ENCODE results near the gene TIPARP.
"Not testable (repeated sequence)": the region's sequence is repeated elsewhere in the genome, so short reads cannot be mapped to it uniquely, and the experiment has no call there.

Gene TIPARP

GRCh38 chr3:156737049-156737448 is 62.7 kb downstream of the TIPARP start:
- in situ Hi-C loops (cut with HindIII; ENCODE audit: low sequenced_read_pairs), result not testable (repeated sequence)

DNA sequence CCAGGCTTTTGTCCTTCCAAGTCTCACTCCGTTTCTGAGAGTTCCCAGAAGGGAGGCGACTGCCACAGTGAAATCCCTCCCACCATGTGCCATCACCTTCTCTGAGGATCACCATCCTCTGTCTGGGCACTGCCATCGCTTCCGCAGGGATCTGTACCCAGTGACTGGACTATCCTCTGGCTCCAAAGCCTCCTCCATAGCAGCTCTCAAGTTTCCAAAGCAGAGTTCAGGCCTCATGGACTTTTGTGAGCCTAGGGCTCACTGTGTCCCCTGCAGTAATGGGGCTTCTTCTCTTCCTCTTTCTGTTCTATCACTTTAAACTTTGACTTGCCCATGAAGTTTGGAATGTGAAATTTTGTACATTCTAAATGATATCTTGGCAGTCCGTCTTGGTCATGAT is 63.9 kb downstream of the TIPARP start:
- in situ Hi-C loops (cut with HindIII; ENCODE audit: low sequenced_read_pairs), result no loop called here

DNA sequence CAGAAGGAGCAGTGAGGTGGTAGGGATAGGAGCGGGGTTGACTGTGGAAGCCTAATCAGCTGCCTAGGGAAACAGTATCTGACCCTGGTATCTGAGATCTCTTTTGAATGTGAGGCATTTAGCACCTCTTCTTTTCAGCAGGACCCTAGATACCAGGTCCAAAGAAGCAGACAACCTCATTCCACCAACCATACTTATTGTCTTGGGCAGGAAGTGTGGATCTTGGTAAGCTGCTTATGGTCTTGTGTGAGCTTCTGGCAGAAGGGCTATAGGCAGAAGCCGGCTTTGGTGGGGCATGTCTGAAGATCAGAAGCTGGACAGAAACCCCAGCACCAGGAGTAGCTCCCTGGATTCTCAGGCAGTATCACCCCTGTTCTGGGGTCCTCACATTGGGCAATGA is 65.6 kb downstream of the TIPARP start:
- in situ Hi-C loops (cut with HindIII; ENCODE audit: low sequenced_read_pairs), result no loop called here

GRCh38 chr3:156740581-156740980 is 66.2 kb downstream of the TIPARP start:
- in situ Hi-C loops (cut with HindIII; ENCODE audit: low sequenced_read_pairs), result not testable (repeated sequence)

- in situ Hi-C loops (cut with HindIII; ENCODE audit: low sequenced_read_pairs), result no loop called here
These were observed 67.5 kb downstream of the TIPARP start for GRCh38 chr3:156741935-156742334.

GRCh38 chr3:156742401-156742800 is 68.0 kb downstream of the TIPARP start:
- in situ Hi-C loops (cut with HindIII; ENCODE audit: low sequenced_read_pairs), result no loop called here

GRCh38 chr3:156743859-156744258 is 69.5 kb downstream of the TIPARP start:
- in situ Hi-C loops (cut with HindIII; ENCODE audit: low sequenced_read_pairs), result no loop called here

- in situ Hi-C loops (cut with HindIII; ENCODE audit: low sequenced_read_pairs), result no loop called here
These were observed 70.2 kb downstream of the TIPARP start for GRCh38 chr3:156744631-156745030.

GRCh38 chr3:156745766-156746165 is 71.4 kb downstream of the TIPARP start:
- in situ Hi-C loops (cut with HindIII; ENCODE audit: low sequenced_read_pairs), result no loop called here

- in situ Hi-C loops (cut with HindIII; ENCODE audit: low sequenced_read_pairs), result no loop called here
These were observed 72.7 kb downstream of the TIPARP start for GRCh38 chr3:156747046-156747445.

DNA sequence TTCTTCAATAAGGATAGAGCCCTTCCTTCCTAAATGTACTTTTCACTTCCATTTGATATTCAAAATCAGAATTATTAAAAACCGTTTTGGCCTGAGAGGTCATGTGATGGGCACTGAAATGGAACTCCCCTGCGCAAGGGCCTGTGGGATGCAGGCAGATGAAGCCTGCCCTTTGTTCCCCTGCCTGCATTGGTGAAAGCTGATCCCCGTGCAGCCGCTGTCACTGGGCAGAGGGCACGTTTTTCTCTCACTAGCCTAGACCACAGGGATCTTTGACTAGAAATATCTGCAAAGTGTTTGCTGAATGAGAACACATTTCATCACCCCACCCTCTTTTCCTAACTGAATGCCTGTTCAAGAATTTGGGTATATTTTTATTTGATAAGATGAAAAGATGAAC is 74.9 kb downstream of the TIPARP start:
- in situ Hi-C loops (cut with HindIII; ENCODE audit: low sequenced_read_pairs), result no loop called here

GRCh38 chr3:156750191-156750873 is 75.9 kb downstream of the TIPARP start:
- in situ Hi-C loops (cut with HindIII; ENCODE audit: low sequenced_read_pairs), result no loop called here

- in situ Hi-C loops (cut with HindIII; ENCODE audit: low sequenced_read_pairs), result no loop called here
These were observed 76.5 kb downstream of the TIPARP start for GRCh38 chr3:156750874-156751245.

- in situ Hi-C loops (cut with HindIII; ENCODE audit: low sequenced_read_pairs), result no loop called here
These were observed 77.2 kb downstream of the TIPARP start for GRCh38 chr3:156751461-156752025.
